ENCODE measurements around the gene KIAA1671.
"Not testable (repeated sequence)": the region's sequence is repeated elsewhere in the genome, so short reads cannot be mapped to it uniquely, and the experiment has no call there.

The KIAA1671 gene

GRCh38 chr22:25236417-25236816 is 283.9 kb downstream of the KIAA1671 start:
- Histone ChIP-seq H3K9ac (ENCODE audit: low read depth, low read length) (no peak overlapping the region), H3K4me3 (ENCODE audit: low read length) (no peak overlapping the region)

DNA sequence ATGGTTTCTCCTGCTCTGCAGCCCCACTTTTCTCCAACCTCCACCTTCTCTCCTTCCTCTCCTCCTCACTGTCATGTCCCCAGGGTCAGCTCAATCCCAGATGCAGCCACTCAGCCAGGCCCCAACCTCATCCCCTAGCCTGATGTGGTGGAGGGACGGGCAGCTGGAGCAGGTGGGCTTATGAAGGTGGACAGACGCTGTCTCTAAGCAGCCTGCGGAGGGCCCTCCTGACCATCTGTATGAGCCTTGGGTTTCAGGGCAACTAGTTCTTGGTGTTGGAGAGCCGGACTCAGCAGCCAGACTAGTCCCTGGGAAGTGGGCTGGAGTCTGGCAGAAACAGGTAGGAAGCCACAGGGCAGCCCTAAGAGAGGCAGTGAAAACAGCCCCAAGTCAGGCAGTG is 285.0 kb downstream of the KIAA1671 start:
- Histone ChIP-seq H3K4me3 (ENCODE audit: low read length) (no peak overlapping the region), H3K9me3 (ENCODE audit: insufficient read depth, low read depth, low read length) (no peaks in the 10 kb centered on the region), H3K27me3 (ENCODE audit: insufficient read depth, low read length) (no peaks in the 10 kb centered on the region), H3K9ac (ENCODE audit: low read depth, low read length) (no peak overlapping the region), H3K27ac (ENCODE audit: low read length) (no peak overlapping the region), H3K36me3 (ENCODE audit: insufficient read depth, low read depth, low read length) (no peaks in the 10 kb centered on the region), H3K4me1 (ENCODE audit: insufficient read depth, low read length) (no peaks in the 10 kb centered on the region)

More at GRCh38 chr22:25236417-25236816, 283.9 kb downstream of the KIAA1671 start:
- Histone ChIP-seq H3K27me3 (ENCODE audit: insufficient read depth, low read length) (no peaks in the 10 kb centered on the region), H3K36me3 (ENCODE audit: insufficient read depth, low read depth, low read length) (no peaks in the 10 kb centered on the region), H3K9me3 (ENCODE audit: insufficient read depth, low read depth, low read length) (no peaks in the 10 kb centered on the region), H3K4me1 (ENCODE audit: insufficient read depth, low read length) (no peaks in the 10 kb centered on the region), H3K27ac (ENCODE audit: low read length) (no peak overlapping the region)

DNA sequence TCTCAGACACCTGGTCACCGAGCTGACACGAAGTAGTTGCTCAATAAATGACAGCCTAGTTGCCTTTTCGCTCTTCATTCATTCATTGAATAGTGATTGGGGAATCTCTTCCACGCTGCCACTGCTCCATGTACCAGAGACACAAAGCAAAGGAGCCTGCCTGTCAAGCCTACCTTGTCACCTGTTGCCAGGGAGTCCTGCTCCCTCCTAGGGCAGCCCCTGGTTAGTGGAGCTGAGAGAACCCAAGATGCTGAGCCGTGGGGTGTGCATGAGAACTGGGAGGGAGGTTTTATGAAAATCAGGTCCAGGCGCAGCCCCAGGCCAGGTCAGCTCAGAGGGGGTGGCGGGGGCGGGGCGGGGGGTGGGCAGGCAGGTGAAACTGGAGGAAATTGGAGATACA is 285.5 kb downstream of the KIAA1671 start:
- not testable (repeated sequence) for H3K27ac ChIP-seq (ENCODE audit: low read length); H3K4me3 ChIP-seq (ENCODE audit: low read length); H3K27me3 ChIP-seq (ENCODE audit: insufficient read depth, low read length); H3K4me1 ChIP-seq (ENCODE audit: insufficient read depth, low read length); H3K9ac ChIP-seq (ENCODE audit: low read depth, low read length); H3K36me3 ChIP-seq (ENCODE audit: insufficient read depth, low read depth, low read length); H3K9me3 ChIP-seq (ENCODE audit: insufficient read depth, low read depth, low read length)
